ENCODE results near the gene SMIM32.

Gene SMIM32

DNA sequence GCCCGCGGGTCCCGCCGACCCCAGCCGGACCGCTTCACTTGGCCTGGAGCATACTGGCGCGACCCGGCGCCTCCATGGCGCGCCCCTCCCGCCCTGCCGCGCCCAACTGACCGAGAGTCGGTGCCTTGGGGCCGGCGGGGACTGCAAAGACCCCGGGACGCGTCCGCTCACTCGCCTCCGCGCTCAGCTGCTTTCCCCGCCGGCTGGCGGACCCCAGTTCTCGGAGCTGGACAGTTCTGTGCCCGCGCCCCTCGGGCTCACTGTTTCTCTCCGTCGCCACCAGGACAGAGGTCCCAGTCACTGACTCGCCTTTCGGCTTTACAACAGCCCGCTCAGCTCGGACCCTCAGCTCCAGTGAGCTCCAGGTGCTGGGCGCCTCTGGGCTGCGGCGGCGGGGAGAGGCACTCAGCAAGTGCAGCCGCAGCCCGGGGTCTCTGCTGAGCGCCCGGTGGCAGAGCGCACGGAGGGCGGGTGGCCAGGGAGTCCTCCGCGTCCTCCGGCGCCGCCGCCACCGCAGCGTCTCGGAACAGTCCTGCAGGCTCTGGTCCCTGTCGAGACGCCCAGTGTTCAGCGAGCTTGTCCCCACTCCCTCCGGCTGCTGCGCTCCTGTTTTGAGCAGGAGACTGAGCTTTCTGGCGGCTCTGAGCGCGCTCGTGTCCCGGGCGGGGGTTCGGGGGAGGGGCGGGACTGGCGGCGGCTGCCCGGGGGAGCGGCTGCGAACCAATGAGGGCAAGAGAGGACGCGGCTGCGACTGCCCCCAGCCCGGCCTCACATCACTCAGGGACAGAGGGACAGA, at the start of gene SMIM32:
TSS of gene SMIM32 (minus strand) at position 637 of the 796 bp plus-strand sequence. CDS start 638 bp downstream, outside the sequence.
- no peak for DNase-seq (ENCODE audit: low spot score)

DNA sequence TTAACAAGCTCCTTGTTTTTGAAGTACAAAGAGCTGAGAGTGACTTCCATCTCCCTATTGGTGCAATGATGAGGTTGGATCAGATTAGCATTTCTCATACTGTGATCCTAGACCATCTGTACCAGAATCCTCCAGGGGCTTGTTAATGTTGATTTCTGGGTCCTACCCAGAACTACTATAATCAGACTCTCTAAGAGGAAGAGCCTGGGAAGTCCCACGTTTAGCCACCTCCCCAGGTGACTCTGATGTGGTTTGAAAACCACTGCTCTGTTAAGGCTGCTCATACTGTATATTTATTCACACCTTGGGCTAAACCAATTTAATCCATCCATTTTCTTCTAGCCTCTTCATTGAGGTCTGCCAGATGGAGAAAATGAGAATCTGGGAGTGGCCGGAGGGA, 49.6 kb upstream of the SMIM32 start:
- no peak for DNase-seq (ENCODE audit: low spot score)

DNA sequence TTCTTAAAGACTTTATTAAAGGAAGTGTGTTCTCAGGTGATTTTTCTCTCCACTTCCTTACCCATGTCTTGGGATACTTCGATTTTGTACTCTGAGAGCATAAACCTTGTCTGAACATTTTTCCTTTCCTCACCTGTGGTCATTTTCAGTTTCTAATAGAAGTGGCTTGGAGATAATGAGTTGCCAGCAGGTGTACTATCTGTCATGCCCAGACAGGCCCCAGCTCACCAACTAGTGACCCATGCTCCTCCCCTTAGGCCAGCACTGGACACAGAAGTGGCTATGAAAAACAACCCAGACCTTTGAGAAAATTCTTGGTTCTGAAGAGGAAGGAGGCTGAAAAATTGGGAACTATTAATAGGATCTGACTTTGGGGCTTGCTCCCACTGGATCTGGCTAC, 49.2 kb upstream of the SMIM32 start:
- no peak for DNase-seq (ENCODE audit: low spot score)

DNA sequence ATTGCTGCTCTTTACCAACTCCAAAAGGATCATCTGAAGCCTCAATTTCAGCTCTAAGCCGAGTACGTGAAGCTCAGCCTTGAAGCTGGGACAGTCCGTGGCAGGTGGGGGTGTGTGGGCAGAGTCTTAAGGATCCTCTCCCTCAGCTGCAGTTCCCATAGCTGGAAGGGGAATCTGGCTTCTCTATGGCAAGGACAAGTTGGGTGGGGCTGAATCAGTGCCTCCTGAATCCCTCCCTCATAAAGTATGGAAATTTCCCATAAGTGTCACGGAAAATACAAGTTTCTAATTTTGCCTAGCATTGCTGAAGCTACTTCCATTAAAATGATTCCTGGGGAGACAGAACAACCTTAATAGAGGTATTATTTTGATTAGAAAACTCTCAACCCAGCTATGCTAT, 47.9 kb upstream of the SMIM32 start:
- no peak for DNase-seq (ENCODE audit: low spot score)

DNA sequence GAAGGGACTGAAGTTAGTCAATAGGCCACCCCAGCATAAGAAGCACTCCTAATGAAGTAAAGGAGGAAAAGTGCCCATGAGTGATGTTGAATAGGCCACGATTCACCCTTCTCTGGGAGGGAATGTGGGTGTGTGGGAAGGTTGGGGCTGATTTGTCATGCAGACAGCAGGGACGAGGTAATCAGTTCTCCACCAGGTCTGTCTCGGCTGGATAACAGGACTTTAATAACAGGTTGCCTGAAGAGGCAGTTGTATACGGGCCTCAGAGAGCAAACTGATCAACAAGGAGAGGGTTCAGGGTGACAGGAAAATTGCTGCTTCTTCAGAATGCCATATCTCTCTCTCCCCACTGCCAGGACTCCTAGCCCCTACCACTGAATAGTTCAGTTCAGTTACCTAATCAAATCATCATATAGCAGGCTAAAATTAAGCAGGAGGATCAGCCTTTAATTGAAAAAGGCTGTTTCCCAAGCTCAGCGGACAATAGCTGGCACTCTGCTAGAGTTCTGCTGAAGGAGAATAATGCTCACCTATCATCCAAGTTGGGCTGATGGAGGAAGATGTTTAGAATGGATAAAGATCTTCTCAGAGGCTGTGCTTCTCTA, 43.6 kb upstream of the SMIM32 start:
- no peak for DNase-seq (ENCODE audit: low spot score)

DNA sequence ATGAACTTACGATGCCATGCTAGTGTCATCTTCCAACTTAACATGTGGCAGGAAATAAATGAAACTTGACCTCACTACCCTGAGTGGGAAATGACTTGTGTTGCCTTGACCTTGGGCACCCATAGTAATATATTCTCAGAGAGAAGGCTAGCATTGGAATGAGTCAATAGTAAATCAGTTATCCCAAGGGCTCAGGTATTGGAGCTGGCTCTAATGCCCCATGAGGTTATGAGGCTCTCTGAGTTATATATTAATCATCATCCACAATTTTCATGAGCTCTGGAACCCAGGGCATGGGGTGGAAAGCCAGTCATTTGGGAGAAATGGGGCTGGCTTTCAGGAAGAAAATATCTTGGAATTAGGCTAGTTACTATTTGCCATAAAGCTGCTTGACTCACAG, 42.4 kb upstream of the SMIM32 start:
- no peak for DNase-seq (ENCODE audit: low spot score)

DNA sequence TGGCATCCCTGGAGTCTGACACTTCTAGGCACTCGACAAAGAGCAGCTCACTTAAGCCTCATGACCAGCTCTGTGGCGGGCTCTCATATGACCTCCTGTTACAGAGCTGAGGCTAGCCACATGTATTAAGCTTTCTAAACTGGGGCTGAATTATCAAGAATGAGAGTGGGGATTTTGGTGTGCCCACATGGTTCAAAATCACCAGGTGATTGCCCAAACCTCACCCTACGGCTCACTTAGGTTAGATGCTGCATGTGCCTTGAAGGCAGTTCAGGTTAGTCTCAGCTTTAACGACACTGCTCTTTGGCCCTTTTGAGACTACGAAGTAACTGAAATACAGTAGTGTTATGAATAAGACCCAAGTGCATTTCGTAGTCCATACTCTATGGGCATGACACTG, 39.4 kb upstream of the SMIM32 start:
- no peak for DNase-seq (ENCODE audit: low spot score)

DNA sequence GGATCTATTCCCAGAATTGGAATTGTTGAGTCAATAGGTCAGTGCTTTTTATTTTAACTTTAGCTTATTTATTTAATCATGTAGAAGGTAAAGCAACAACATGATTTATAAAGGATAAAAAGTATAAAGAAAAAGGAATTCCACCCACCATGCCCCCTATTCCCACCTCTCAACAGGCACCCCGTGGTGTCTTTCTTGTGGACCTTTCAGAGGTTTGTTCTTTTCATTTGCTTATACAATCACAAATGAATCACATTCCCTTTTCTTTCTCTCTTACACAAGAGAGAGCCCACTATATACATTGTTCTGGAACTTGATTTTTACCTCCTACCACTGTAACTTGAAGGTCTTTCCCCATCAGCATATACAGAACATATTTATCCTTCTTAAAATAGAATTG, 37.2 kb upstream of the SMIM32 start:
- no peak for DNase-seq (ENCODE audit: low spot score)

DNA sequence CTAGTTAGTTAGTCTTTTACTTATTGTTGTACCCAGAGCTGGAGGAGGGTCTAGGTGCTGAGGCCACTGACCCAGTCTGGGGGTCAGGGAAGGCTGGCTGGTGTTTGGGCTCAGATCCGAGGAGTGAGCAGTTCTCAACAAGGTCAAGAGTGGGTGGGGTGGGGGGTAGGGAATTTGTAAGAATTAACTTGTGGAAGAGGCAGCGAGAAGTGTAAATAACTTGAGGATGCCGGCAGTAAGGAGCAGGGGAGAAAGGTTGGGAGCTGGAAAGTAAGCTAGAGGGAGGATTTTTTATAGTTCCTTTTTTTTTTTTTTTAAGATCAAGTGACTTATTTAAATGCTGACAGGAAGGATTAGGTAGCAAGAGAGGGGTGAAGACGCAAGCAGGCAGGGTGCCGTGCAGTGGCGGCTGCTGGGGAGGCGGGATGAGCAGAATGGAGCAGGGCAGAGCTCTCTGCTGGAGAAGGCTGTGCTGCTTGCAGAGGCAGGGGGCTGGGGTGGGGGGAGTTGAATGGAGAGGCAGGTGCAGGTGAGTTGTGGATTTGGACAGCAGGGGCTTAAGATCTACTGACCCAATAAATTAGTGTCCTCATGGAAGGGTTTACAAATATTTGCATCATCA, 35.3 kb upstream of the SMIM32 start:
- DNase-seq (ENCODE audit: low spot score), result no peak

DNA sequence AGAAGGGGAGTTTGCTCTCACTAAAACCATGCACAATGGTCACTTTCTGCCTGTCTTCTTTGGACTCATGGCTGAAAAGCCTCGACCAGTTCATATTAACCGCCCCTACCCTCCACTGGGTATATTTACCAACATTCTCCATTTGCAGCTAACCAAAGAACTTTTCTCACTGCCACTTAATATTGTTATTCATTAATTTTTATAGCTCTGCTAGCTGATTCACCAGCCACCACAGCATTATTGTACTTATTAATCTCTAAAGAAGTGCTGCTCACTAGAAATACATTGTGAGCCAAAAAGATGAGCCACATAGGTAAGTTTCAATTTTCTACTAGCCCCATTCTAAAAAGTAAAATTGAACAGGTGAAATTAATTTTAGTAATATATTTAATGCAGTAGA, 33.4 kb upstream of the SMIM32 start:
- DNase-seq (ENCODE audit: low spot score), result no peak

DNA sequence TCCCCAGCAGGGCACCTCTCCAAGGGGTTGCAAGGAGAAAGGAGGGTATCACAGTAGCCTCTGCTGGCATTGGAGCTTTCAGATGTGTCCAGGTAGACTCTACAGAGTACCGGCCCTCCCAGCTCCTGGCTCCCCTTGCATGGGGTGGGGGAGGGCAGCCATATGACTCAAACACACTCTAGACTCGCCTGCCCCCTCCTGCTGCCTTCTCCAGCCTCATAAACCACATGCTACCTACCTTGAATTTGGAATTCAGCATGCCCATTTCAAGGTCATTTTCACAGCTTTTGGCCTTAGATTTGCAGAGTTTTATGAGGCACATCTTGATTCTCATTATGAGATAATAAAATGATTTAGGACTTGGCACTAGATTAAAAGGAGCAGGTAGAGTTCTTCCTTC, 32.8 kb upstream of the SMIM32 start:
- DNase-seq (ENCODE audit: low spot score), result no peak

DNA sequence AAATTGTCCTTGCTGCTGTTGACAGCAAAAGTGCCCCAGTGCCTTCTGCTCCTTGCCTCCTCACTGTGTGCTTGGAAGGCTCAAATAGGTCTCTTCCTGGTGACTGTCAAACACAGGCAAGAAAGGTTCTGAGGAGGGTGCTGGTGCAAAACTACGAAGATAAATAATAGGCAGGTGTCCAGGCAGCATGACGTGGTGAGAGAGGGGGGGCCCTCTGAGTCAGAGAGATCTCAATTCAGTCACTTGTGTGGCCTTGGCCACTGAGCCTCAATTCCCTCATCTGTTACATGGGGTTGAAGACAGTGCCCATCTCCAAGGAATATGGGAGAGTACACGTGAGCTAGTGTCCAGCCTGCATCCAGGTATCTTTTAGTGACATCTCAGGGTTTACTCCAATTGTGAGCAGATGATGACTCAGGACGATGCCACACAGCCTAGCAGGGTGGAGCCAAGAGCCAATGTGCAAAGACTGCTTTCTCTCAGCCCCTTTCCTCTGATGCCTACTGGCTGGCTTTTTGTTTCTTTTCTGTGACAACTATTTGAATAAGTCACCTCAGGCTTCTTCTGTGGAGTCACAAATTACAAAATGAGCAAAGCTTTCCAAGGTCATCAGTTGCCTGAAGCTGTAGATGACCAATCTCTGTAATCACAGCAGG, 29.7 kb upstream of the SMIM32 start:
- DNase-seq (ENCODE audit: low spot score), result no peak

DNA sequence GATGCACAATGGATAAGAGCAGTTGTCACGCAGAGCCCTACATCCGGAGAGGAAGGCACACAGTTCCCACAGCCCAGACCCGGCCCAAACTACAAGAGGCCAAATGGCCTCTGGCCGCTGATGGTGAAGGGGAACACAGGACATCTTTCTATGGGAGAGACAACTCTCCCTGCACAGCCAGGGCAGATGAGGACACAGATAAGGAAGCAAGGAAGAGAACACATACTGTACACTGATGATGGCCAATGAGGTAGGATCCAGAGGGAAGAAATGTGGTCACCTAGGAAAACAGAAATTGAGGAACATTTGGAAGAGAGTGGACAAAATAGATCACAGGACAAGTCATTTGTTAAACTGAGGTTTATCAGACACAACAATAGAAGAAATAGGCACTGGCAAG, 28.4 kb upstream of the SMIM32 start:
- DNase-seq (ENCODE audit: low spot score), result no peak

DNA sequence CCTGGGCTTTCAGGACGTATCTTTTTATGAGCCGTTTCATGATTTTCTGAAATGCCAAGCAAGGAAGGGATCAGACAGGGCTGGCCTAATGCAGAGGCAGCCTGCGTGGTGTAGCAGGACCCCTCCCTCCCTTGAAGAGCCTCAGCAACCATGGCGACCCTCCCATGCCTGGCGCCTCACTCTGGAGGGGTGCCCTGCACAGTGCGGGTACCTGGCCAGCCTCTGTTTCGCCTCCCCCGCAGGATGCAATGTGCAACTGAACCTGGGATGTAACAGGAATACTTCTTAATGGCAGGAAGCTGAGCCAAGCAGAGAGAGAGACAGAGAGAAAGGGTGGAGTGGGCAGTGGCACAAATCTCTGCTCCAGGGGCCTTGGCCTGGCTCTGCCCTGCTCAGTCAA, 23.3 kb upstream of the SMIM32 start:
- DNase-seq (ENCODE audit: low spot score), result no peak

DNA sequence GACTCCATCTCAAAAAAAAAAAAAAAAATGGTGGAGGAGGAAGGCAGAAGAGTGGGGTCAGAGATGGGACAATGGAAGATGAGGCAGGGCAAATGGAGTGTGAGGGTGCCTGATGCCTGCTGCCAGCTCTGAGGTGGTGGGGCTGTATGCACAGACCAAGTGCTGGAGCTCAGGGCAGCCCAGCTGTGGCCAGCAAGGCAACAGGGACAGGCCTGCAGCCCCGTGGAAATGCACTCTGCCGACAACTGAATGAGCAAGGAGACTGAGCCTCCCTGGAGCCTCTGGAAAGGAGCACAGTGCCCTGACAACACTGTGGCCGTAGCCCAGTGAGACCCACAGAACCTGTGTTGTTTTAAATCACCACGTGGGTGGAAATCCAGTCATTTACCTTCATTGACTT, 22.9 kb upstream of the SMIM32 start:
- DNase-seq (ENCODE audit: low spot score), result no peak

DNA sequence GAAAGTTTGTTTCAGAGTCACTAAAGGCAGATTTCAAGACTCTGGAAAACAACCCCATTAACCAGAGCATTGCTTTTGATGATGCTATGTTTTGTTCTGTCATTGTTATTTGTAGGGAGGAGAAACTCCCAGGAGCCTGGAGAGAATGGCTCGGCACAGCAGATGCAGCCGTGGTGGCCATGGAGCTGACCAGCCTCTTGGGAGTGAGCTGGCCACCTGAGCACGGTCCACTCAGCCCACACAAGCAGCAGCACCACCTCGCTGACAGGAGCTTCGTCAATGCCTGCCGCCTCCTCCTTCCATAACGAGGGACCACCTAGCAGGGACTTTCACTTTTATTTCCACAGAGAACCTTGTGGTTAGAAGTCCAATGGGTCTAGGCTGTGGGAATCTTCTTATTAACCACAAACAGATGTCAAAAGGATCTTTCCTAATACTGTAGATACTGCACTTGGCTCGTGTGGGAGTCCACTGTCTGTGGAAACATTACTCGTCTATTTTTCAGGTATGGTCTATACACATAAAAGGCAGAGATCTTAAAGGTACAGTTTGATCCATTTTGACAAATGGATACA, 21.0 kb upstream of the SMIM32 start:
- DNase-seq (ENCODE audit: low spot score), result no peak

DNA sequence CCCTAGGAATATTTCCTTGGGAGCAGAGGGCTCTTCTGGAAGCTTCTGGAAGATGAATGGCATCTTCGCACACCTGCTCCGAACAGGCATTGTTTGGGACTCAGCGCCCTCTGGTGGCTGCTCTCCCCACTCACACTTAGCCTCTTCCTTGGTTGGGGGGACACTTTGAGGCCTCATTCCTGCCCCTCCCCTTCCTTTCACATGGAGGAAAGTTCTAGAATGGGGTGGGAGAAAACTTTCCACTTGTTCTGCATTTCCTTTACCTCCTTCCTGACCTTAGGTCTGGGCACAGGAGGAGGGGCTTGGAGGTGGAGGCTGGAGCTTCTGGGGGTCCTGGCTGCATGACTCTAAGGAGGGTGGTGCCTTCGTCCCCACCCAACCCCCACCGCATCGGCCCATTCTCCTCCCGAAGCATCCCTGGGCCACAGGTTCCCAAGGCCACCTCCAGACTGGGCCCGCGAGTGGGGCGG, 19.3 kb upstream of the SMIM32 start:
- peak; percentile 46 for DNase-seq (ENCODE audit: low spot score)

DNA sequence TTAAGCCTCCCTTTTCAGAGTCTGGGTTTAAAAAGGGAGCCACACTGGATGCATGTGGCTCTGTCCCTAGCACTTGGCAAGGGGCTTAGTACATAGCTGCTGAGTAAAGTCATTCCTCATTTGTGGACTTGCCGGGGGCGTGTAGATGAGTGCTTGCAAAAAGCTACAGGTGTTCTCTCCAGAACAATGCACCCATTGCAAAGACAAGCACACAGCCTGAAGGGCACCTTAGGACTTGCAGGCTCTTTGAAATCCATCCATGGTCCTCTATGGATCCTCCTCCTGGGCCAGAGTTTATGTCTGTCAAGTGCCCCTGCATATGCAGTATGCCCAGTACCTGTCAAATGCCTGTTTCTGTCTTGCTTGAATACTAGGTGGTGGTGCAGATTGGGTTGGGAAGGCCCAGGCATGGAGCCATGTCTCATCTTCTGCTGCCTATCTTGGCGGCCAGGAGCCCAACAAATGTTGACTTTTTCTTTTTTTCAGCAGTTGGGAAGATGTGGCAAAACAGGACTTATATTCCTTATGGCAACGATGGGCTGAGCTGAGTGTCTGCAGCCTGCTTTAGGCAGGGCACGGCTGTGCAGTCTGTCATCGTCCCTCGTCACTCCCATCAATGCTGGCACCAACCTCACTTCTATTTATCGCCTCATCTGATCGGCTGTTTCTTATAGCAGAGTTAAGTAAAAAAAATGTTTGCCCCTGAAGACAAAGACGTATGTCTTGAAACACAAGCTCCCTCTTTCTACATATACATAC, 18.5 kb upstream of the SMIM32 start:
- DNase-seq (ENCODE audit: low spot score), result no peak

DNA sequence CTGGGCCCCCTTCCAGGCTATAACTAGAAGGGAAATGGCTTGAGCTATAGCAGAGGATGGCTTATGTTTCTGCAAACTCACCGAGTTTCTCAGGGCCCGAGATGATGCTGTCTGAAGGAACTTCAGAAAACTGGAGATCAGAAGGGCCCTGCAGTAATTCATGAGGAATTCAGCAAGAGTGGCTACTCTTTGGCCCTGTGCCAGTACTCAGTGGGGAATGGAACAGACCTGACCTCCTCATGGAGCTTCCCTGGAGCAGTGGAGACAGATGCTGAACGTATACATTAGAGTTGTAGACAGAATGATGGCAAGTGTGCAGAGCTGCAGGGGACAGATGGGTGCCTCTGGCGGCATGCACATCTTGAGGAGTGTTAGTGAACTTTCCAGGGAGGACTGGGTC, 17.3 kb upstream of the SMIM32 start:
- DNase-seq (ENCODE audit: low spot score), result no peak

DNA sequence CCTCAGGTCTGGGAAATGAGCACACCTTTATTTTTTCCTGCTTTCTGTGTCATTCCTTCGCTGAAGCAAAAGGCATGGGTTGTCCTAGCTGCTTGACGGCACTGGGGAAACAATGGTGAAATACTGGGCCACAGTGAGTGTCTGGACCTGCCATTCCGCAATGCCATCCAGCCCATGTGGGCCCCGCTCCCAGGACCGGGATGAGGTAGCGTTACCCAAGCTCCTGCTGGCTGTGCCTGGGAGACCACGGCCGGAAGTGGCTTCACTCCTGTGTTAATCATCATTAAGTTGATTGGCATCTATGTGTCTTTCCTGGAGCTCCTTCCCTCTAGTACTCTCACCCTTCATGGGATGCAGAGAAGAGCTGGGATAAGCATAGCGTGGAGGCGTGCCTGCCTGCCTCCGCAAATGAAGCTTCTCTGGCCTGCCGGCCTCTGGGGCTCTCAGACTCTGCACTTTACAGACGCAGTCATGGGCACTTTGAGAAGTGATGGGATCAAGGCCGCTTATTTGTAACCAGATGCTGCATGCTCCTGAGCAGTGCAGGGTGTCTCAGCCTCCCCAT, 16.5 kb upstream of the SMIM32 start:
- DNase-seq (ENCODE audit: low spot score), result no peak

DNA sequence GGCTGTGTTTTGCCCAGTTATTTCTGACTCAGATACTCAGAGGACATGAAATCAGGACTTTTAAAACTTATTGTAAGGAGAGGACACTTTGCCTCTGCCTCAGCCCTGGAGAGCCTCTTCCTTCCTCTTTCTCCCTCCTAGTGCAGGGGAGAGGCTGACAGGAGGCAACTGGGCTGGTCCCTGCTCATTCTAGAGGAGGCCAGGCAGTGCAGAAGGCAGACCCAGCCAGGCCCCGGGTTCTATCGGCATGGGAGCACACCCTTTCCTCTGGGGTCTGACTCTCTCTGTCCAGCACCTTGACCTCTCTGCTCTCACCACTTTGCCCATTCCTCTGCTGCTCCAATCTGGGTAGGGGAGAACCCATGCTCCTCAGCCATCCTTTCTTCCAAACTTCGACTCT, 16.0 kb upstream of the SMIM32 start:
- DNase-seq (ENCODE audit: low spot score), result no peak

Measured in RKO (cell line).